Osteocyte (in vitro differentiated cells): ENCODE data around the gene MYH14. TPM values are rescaled to one million over a fixed set of nuclear protein-coding genes. Genes with fewer than 3 reads are reported as not detected.

Experiments used
- DNase-seq: peaks from one replicate; pipeline ENCODE4 v3.0.0; 2021; ENCODE audit warnings: mixed read lengths; ENCODE audit not compliant: unreplicated experiment; ENCODE audit errors: extremely low spot score
- H3K27ac Mint-ChIP-seq: one replicate; pipeline ENCODE4 v1.8.0; 2021; ENCODE audit warnings: mild to moderate bottlenecking, mixed read lengths; ENCODE audit not compliant: unreplicated experiment
- H3K27me3 Mint-ChIP-seq: one replicate; pipeline ENCODE4 v1.8.0; 2021; ENCODE audit warnings: mixed read lengths; ENCODE audit not compliant: unreplicated experiment
- H3K36me3 Mint-ChIP-seq: one replicate; pipeline ENCODE4 v1.8.0; 2021; ENCODE audit warnings: mixed read lengths; ENCODE audit not compliant: unreplicated experiment
- H3K4me1 Mint-ChIP-seq: one replicate; pipeline ENCODE4 v1.8.0; 2021; ENCODE audit warnings: mixed read lengths; ENCODE audit not compliant: unreplicated experiment
- H3K4me3 Mint-ChIP-seq: one replicate; pipeline ENCODE4 v1.8.0; 2021; ENCODE audit warnings: mild to moderate bottlenecking, moderate library complexity, mixed read lengths; ENCODE audit not compliant: unreplicated experiment
- H3K9me3 Mint-ChIP-seq: one replicate; pipeline ENCODE4 v1.8.0; 2021; ENCODE audit warnings: mixed read lengths; ENCODE audit not compliant: unreplicated experiment
- CTCF ChIP-seq: fragments of 200-600 bp; sonication (generic); IDR thresholded peaks from 2 replicates; pipeline ENCODE4 v1.5.0; 2021; ENCODE audit warnings: antibody characterized with exemption, mild to moderate bottlenecking, moderate library complexity
- total RNA-seq: library from RNA; stranded (reverse); gene quantifications from 2 replicates; pipeline ENCODE4 v1.2.1, GENCODE V29; 2021

Gene MYH14
- total RNA-seq, 1 donor from 2014 or later = not detected

GRCh38 chr19:50331221-50331993, 128.0 kb downstream of the MYH14 start:
- peaks cover 7% of the 10 kb centered on the region for H3K36me3 Mint-ChIP-seq
- peaks cover 8% of the 10 kb centered on the region for H3K9me3 Mint-ChIP-seq
- DNase-seq = no peak
- H3K27me3 Mint-ChIP-seq = peaks cover 50% of the 10 kb centered on the region
- no peak for TF ChIP-seq CTCF
- peak overlapping the region; percentile 36 for H3K4me3 Mint-ChIP-seq
- H3K4me1 Mint-ChIP-seq = peaks cover 33% of the 10 kb centered on the region
- H3K27ac Mint-ChIP-seq = no peak overlapping the region

GRCh38 chr19:50331994-50332243, 128.5 kb downstream of the MYH14 start:
- Mint-ChIP-seq H3K9me3 (peaks cover 8% of the 10 kb centered on the region), H3K27ac (no peak overlapping the region), H3K27me3 (peaks cover 46% of the 10 kb centered on the region), H3K4me3 (no peak overlapping the region), H3K36me3 (peaks cover 7% of the 10 kb centered on the region), H3K4me1 (peaks cover 31% of the 10 kb centered on the region)
- no peak for DNase-seq
- TF ChIP-seq CTCF = no peak

GRCh38 chr19:50332244-50333038, 129.0 kb downstream of the MYH14 start:
- Mint-ChIP-seq H3K36me3 (peaks cover 7% of the 10 kb centered on the region), H3K27ac (no peak overlapping the region), H3K9me3 (peaks cover 8% of the 10 kb centered on the region), H3K4me3 (peak overlapping the region; percentile 22), H3K27me3 (peaks cover 41% of the 10 kb centered on the region), H3K4me1 (peaks cover 26% of the 10 kb centered on the region)
- DNase-seq = no peak
- no peak for TF ChIP-seq CTCF

- TF ChIP-seq CTCF = no peak
- Mint-ChIP-seq H3K27ac (peak overlapping the region; percentile 78), H3K27me3 (peaks cover 36% of the 10 kb centered on the region), H3K4me1 (peaks cover 22% of the 10 kb centered on the region), H3K36me3 (peaks cover 5% of the 10 kb centered on the region), H3K9me3 (peaks cover 8% of the 10 kb centered on the region), H3K4me3 (peak overlapping the region; percentile 82)
- DNase-seq = peak; percentile 91
These were observed 129.9 kb downstream of the MYH14 start for GRCh38 chr19:50333235-50333736.
